HG02852 (cell line): Measurements from ENCODE around the gene ITGB8.

Source experiments
- ATAC-seq: cut with Tn5 transposase; IDR thresholded peaks from one replicate; pipeline ENCODE4 v1.9.1; 2021; ENCODE audit warnings: mild to moderate bottlenecking, moderate library complexity; ENCODE audit not compliant: unreplicated experiment

The ITGB8 gene

GRCh38 chr7:20408467-20408826 is 77.7 kb downstream of the ITGB8 start:
- no peak for ATAC-seq

DNA sequence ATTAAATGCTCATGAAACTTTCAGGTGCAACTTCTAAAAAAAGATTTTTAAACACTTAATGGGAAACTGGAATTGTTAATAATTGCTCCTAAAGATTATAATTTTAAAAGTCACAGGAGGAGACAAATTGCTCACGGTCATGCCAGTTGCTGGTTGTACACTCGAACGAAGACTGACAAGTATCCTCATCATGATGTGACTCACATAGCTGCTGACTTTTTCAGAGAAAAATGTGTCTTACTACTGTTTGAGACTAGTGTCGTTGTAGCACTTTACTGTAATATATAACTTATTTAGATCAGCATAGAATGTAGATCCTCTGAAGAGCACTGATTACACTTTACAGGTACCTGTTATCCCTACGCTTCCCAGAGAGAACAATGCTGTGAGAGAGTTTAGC is 79.3 kb downstream of the ITGB8 start:
- ATAC-seq: no peak

GRCh38 chr7:20411372-20411771 is 80.7 kb downstream of the ITGB8 start:
- ATAC-seq: no peak

DNA sequence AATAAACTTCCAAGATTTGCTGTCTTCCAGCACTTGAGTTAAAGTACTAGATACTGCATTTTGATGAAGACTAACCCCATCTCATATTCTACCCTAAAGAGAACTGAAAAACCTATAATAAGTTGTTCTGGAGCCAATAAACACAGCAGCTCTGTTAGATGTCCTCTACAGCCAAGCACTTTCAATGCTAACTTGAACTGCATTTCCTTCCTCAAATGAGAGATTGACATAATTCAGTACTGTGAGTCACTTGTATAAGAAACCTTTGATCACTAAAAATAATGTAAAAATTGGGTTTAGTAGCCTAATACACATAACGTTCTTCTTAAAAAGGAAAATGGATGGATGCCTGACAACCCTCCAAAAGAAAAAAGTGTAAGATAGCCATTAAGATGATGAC is 81.3 kb downstream of the ITGB8 start:
- no peak for ATAC-seq

DNA sequence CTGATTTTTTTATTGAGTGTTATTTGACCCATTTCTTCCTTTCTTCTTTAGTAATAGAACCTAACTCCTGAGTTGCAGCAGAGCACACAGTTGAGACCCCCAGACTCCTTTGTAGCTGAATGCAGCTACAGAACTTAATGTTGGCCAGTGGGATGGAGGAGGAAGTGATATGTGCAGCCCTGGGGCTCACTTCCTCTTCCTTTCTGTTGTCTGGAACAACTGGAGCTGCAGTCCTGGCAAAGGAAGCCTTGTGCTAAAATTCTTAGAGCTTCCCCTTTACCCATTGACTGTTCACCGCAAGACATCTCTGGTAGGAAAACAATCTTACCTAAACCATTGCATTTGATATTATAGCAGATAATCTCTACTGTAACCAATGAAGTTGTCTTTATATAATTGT is 86.6 kb downstream of the ITGB8 start:
- ATAC-seq: no peak

DNA sequence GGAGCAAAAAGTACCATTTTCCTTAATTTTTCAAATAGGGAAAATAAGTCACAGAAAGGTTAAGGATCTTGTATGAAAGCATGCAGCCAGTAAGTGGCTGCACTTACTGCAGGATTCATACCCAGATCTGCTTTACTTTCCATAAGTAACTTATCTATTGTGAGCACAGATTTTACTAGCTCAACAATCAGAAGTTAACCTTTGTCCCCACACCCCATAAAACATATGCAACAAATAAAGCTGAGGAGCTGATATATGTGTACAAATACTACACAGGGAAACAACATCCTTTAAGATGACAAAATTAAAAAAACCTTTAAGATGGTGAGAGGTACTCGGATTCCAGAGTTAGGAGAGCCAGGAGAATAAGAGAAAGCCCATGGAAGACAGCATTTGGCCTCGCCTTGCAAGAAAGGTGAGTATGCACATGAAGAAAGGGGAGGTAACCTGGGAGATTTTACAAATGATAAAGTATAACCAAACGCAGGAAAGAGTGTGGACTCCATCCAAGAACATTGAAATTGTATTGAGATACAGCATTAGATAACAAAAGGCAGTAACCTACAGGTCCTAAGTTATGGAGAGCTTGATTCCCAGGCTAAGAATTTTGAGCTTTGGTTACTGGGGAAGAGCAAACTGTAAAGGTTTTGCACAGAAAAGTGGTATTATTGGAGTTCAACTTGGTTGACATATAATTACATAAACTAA is 87.1 kb downstream of the ITGB8 start:
- no peak for ATAC-seq

DNA sequence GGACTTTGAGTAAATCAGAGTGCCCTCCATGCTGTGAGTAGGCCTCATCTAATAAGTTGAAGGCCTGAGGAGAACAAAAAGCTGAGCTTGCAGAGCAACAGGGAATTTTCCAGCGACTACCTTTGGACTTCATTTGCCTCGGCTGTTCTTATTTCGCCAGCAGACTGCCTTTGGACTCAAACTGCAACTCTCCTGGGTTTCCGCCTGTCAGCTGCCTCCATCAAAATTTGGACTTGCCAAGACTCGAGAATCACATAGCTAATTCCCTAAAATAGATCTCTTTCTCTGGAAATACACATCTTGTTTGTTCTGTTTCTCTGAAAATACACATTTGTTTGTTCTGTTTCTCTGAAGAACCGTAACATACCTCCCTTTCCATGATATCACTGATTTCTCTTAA is 93.8 kb downstream of the ITGB8 start:
- no peak for ATAC-seq

DNA sequence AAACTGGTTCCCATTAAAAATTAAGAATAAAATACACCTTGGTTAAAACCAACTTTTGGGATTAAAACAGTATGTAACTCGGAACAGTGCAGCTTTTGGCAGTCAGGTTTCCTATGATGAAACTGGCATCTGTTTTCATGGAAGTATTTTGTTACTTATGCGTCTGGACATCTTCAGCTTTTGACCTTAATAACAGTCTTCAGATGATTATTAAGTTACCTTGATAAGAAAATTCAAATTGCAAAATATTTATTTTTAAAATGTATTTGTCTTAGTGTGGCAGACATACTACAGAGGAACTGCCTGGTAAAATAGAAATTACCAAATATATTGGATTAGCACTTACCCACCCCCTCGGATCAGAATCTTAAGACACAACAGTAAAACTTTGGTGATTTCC is 100.0 kb downstream of the ITGB8 start:
- ATAC-seq: no peak

DNA sequence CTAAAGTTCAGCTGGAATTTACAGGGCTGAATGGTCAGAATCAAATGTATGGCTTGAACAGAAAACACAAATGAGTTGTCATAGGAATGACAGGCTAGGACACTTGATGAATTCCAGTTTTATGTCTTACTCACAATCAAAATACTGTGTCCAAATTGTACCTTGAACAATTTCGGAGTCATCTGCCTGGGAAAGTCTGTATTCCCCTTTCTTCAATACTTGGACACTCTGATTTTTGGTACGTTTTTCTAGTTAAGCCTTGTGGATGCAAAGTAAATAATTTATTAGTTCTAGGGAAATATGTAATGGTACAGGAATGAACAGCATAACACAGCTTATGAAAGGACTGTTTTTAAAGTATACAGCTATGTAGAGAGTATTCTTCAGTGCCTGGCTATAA is 100.4 kb downstream of the ITGB8 start:
- ATAC-seq: no peak

DNA sequence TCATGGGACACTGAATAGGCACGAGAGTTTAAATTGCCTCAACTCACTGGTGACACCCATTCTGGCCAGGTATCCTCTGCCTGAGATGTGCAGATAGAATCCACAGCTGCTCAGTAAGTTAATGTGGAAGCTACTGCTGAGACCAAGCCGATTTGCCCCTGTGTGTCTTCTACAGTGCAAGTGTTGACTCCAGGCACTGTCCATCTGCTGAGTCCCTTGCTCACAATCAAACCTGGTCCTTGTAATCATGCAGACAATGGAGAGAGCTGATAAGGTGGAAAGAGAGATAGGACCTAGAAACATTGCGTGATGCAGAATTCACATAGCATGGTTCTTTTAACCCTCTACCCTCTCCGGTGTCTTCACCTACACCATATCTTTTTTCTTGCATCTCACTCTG is 101.4 kb downstream of the ITGB8 start:
- no peak for ATAC-seq

DNA sequence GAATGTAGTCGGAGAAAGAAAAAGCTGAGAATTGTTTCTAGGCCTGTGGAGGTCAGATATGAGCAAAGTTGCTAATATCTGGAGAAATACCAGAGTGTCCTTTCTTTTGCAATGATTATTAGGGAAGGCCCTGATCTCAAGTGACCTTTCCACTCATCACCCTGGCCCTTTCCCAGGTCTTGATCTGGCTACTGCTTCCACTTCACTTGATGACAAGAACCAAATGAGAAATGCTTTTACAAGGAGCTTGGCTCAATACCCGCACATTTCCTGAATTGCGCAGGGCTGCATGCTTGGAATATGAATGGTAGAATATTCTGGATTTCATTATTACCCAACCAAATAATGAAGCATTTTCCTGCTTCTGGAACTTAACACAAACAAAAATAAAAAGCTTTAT is 104.6 kb downstream of the ITGB8 start:
- ATAC-seq: no peak

DNA sequence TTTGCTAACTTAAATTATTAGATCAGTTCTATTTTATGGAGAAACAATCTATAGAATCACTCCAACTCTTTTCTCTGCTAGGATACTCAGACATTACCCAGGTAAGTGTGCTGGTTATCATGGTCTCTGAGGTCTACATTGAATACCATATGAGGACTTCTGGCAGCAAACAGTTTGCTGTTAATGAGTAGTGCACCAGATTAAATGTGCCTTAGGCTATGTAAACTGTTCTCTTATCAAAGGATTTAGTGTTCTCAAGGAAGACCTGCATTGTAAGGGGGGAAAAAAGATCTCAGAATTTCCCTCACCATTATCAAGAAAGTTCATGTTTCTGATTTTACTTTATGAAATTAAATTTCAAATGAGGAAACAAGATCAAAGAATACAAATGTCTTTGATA is 107.5 kb downstream of the ITGB8 start:
- peak; percentile 7 for ATAC-seq

- peak; percentile 91 for ATAC-seq
Observed at GRCh38 chr7:20438694-20439376, 108.1 kb downstream of the ITGB8 start.

DNA sequence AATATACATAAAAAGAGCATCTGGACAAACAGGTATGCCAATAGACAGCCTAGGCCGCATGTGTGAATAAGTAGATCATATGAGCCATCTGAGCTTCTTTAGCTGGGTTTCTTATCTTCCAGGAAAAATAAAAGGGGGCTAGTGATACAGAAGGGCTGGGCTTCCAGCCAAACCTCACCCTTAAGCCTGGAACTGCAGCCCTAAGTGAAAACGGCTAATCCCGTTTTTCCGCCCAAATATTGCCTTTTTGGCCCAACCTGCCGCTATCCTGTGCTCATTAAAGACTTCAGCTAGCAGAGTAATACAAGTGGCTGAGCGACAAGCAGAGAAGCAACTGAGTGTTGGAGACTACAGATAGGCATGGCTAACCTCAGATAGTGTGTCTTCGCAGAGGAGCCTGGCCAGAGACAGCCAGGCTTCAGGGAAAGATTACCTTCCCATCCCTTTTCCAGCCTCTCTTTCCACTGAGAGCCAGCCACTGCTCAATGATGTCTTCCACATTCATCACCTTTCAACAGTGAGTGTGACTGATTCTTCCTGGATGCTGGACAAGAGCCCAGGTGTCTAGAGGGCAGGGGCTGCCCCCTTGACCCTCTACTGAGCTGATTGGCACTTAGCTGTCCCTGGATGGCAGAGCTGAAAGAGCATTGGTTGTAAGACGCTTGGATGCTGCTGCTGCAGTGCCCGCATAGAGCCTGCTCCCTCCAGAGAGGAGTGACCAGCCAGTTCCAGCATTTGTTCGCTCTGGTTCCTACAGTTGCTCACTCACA is 108.9 kb downstream of the ITGB8 start:
- ATAC-seq: no peak

- no peak for ATAC-seq
Observed at GRCh38 chr7:20440472-20441105, 109.9 kb downstream of the ITGB8 start.

DNA sequence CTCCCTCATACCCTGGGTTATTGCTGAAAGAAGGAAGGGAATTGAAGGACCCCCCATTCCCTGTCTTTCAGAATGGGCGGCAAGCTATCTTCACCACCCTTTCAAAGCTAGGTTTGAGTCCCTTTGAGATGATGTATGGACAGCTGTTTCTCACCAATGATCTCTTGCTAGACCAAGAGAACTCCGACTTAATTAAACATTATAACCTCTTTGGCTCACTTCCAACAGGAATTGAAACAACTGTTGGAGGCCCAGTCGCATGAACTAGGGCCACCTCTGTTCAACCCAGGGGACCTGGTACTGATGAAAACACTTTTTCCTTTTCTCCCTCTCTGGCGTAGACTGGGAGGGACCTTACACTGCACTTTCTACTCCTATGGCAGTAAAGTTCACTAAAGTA is 110.6 kb downstream of the ITGB8 start:
- ATAC-seq: no peak

DNA sequence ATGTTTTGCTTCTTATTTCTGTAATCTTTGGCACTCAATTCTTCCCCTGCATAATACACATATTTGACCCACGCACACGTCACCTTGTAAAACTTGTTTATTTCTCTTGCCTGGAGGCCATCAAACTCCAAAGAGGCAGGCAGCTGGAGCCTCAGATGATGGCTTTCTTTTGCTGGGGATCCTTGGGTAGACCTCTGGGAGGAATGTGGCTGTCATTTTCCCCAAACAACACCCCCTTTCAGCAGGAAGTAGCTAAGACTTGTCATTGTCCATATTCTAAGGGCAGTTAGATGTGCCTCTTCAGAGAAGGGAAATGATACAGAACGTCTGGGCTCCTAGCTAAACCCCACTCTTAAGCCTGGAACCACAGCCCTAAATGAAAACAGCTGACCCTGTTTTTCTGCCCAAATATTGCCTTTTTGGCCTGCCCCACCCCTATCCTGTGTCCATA is 111.3 kb downstream of the ITGB8 start:
- ATAC-seq: no peak

- no peak for ATAC-seq
Observed at GRCh38 chr7:20442951-20443350, 112.3 kb downstream of the ITGB8 start.

- no peak for ATAC-seq
Observed at GRCh38 chr7:20444030-20444800, 113.5 kb downstream of the ITGB8 start.

DNA sequence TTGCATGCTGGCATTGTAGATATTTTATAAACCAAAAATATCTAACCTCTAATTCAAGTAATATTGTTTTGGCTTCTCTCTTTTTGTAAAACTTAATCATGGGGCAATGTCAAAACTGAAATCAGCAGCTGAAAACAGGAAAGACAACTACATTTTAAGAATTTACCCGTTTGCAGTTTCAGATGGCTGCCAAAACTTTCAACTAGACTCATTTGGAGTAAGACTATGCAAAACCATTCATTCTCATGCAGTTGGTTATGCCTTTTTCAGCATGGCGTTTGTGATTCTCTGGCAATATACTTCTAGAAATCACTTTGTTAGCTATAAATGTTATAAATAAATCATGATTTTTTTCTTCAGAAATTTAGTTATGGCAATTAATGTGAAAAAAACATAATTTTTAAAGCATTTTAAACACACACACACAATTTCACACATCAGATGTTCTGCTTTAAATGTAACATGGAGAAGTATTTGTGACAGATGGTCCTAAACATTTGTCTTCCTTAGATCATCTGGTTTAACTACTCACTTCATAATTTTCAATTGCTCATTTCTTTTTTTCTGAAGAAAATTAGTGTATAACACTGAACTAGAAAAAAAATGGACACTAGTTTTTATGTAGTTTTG is 116.4 kb downstream of the ITGB8 start:
- ATAC-seq: peak; percentile 89
